Measurements from ENCODE around the gene MAML2. TPM values are rescaled to one million over a fixed set of nuclear protein-coding genes. Genes with fewer than 3 reads are reported as not detected.

The MAML2 gene
- total and polyA plus RNA-seq, 7 donors = 2.8 to 20.7 (median 11.8) TPM

GRCh38 chr11:96132437-96132836 is 210.6 kb downstream of the MAML2 start:
- Histone ChIP-seq H3K27ac (no peak overlapping the region), H3K9me3 (no peaks in the 10 kb centered on the region), H3K4me3 (no peak overlapping the region), H3K4me1 (peaks cover 0 to 17% (median 8%) of the 10 kb centered on the region in 4 donors), H3K27me3 (no peaks in the 10 kb centered on the region), H3K36me3 (no peaks in the 10 kb centered on the region)
- TF ChIP-seq POLR2AphosphoS5 (IDR thresholded peaks at IDR 0.05) (no peak), POLR2A (IDR thresholded peaks at IDR 0.05) (no peak), EP300 (IDR thresholded peaks at IDR 0.05) (no peak), CTCF (IDR thresholded peaks at IDR 0.05) (no peak)
- 26 to 79% methylated on average over 2 of the region's 2 CpGs for WGBS, 2 donors
- DNase-seq = no peak
- intact Hi-C loops (cut with DNase I) = no loop called here

GRCh38 chr11:96130061-96130620 is 212.9 kb downstream of the MAML2 start:
- no peak for DNase-seq
- Histone ChIP-seq H3K36me3 (no peaks in the 10 kb centered on the region), H3K4me1 (peaks cover 0 to 10% (median 3%) of the 10 kb centered on the region in 4 donors), H3K27me3 (no peaks in the 10 kb centered on the region), H3K27ac (no peak overlapping the region), H3K9me3 (no peaks in the 10 kb centered on the region), H3K4me3 (no peak overlapping the region)
- TF ChIP-seq POLR2AphosphoS5 (IDR thresholded peaks at IDR 0.05) = no peak
- no peak for TF ChIP-seq CTCF (IDR thresholded peaks at IDR 0.05)
- TF ChIP-seq EP300 (IDR thresholded peaks at IDR 0.05) = no peak
- TF ChIP-seq POLR2A (IDR thresholded peaks at IDR 0.05) = no peak
- 95 to 99% methylated on average over 2 of the region's 2 CpGs for WGBS, 2 donors
- intact Hi-C loops (cut with DNase I) = no loop called here

GRCh38 chr11:96127596-96127959 is 215.4 kb downstream of the MAML2 start:
- Histone ChIP-seq H3K9me3 (no peaks in the 10 kb centered on the region), H3K4me3 (no peak overlapping the region), H3K27ac (no peak overlapping the region), H3K36me3 (no peaks in the 10 kb centered on the region), H3K4me1 (peaks cover 0 to 10% (median 3%) of the 10 kb centered on the region in 4 donors), H3K27me3 (no peaks in the 10 kb centered on the region)
- intact Hi-C loops (cut with DNase I) = no loop called here
- no peak for DNase-seq
- WGBS, 2 donors = 2 to 38% methylated on average over 2 of the region's 2 CpGs
- TF ChIP-seq POLR2AphosphoS5 (IDR thresholded peaks at IDR 0.05) (no peak), EP300 (IDR thresholded peaks at IDR 0.05) (no peak)

- no peak for DNase-seq
- intact Hi-C loops (cut with DNase I) = no loop called here
- Histone ChIP-seq H3K36me3 (no peaks in the 10 kb centered on the region), H3K4me1 (peaks cover 0 to 10% (median 3%) of the 10 kb centered on the region in 4 donors), H3K27ac (no peak overlapping the region), H3K27me3 (no peaks in the 10 kb centered on the region), H3K4me3 (no peak overlapping the region), H3K9me3 (no peaks in the 10 kb centered on the region)
- TF ChIP-seq EP300 (IDR thresholded peaks at IDR 0.05) = no peak
- no peak for TF ChIP-seq CTCF (IDR thresholded peaks at IDR 0.05)
- no peak for TF ChIP-seq POLR2AphosphoS5 (IDR thresholded peaks at IDR 0.05)
- TF ChIP-seq POLR2A (IDR thresholded peaks at IDR 0.05) = no peak
- WGBS, 2 donors = 63 to 77% methylated on average over 4 of the region's 4 CpGs
These were observed 215.9 kb downstream of the MAML2 start for GRCh38 chr11:96126917-96127595.

GRCh38 chr11:96125400-96125799 is 217.6 kb downstream of the MAML2 start:
- WGBS, 2 donors = 89 to 91% methylated on average over 7 of the region's 7 CpGs
- Histone ChIP-seq H3K27me3 (no peaks in the 10 kb centered on the region), H3K27ac (no peak overlapping the region), H3K9me3 (no peaks in the 10 kb centered on the region), H3K4me3 (no peak overlapping the region), H3K4me1 (peaks cover 0 to 10% (median 3%) of the 10 kb centered on the region in 4 donors), H3K36me3 (no peaks in the 10 kb centered on the region)
- TF ChIP-seq EP300 (IDR thresholded peaks at IDR 0.05) (no peak), CTCF (IDR thresholded peaks at IDR 0.05) (no peak), POLR2AphosphoS5 (IDR thresholded peaks at IDR 0.05) (no peak), POLR2A (IDR thresholded peaks at IDR 0.05) (no peak)
- DNase-seq = no peak
- intact Hi-C loops (cut with DNase I) = no loop called here
